ENCODE results near the gene RSL1D1.
A peak's percentile ranks its signal among the peaks of the same experiment; 100 is the strongest.
"Not testable (repeated sequence)": the region's sequence is repeated elsewhere in the genome, so short reads cannot be mapped to it uniquely, and the experiment has no call there.

The RSL1D1 gene

DNA sequence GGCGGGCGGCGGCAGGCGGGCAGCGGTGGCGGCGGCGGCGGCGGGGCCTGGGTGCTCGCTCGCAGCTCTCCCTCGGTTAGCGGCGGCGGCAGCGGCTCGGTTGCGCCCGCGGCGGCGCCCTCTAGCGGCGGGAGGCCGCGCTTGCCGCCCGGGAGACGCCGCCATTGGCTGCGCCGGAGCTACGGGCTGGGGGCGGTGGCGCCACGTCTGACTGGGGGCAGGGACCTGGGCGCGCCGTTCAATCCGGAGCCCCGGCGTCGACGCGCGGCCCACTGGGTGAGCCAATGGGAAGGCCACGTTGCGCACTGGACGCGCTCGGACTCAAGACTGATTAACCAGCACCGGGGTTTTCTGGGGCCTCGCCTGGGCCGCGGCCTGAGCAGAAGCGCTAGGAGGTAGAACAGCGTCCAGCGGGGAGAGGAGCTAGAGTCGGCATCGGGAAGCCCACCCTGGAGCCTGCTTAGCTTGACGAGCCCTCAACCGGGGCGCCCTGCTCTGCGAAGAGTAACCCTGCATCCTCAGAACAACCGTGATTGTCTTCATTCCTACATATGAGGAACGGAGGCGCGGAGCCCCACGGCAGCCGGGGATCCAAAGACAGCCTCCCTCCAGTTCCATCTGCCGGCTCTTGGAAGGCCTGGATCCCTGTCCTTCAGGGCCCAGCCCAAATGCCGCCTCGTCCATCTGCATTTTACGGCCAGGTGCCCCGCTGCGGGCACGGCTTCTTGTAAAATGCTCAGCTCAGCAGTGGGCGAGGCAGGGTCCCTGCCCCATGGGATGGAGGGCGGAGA, 54.0 kb downstream of the RSL1D1 start, which contains the start of gene ZC3H7A:
ZC3H7A (minus strand) TSS at position 93 of the 791 bp plus-strand sequence. CDS start 14,904 bp downstream, outside the sequence.
- DNase-seq (ENCODE audit: low spot score): peak; percentile 96

DNA sequence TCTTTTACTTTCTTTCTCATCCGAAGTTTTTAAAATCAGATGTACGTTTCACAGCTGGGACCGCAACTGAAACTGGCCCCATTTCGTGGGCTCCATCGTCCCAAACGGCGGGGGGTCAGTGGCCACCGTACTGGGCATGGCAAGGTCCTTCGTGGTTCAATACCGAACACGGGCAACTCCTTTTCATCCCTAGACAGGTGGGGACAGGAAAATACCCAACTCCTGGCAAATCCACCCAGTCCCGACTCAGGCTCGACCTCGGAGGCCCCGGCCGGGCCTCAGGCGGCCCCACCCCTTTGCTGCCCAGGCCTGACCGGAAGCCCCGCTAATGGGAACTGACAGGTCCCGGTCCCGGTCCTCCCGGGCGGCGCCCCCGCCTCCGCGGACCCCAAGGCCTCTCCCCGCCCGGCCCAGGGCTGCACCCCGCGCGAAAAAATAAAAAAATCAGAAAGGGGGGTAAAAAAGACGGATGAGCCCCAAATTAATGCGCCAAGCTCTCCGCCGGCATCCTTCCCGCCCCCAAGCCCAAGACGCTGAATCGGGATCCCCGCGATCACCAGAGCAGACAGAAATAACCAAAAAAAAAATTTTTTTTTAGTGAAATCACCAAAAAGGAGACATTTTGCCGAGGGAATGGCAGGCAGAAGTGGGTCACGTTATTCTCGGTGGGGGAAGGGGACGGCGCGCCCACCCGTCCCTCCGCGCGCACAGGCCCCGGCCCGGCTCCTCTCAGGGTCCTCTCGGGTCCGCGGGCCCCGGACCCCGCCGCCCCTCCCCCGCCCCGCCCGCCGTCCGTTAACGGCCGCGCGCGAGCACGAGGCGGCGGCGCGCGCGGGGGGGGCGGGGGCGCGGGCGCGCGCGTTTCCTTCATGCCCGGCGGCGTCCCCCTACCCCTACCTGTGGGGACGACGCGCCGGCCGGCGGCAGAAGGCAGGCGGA, 54.8 kb downstream of the RSL1D1 start:
- DNase-seq (ENCODE audit: low spot score): peak; percentile 47

DNA sequence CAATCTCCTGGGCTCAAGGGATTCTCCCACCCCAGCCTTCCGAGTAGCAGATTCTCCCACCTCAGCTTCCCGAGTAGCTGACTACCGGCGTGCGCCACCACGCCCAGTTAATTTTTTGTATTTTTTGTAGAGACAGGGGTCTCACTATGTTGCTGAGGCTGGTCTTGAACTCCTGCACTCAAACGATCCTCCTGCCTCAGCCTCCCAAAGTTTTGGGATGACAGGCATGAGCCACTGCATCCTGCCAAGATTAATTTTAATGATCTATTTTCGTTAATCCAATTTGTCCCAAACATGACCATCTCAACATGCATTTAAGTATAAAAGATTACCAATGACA, 55.5 kb downstream of the RSL1D1 start:
- DNase-seq (ENCODE audit: low spot score): no peak

DNA sequence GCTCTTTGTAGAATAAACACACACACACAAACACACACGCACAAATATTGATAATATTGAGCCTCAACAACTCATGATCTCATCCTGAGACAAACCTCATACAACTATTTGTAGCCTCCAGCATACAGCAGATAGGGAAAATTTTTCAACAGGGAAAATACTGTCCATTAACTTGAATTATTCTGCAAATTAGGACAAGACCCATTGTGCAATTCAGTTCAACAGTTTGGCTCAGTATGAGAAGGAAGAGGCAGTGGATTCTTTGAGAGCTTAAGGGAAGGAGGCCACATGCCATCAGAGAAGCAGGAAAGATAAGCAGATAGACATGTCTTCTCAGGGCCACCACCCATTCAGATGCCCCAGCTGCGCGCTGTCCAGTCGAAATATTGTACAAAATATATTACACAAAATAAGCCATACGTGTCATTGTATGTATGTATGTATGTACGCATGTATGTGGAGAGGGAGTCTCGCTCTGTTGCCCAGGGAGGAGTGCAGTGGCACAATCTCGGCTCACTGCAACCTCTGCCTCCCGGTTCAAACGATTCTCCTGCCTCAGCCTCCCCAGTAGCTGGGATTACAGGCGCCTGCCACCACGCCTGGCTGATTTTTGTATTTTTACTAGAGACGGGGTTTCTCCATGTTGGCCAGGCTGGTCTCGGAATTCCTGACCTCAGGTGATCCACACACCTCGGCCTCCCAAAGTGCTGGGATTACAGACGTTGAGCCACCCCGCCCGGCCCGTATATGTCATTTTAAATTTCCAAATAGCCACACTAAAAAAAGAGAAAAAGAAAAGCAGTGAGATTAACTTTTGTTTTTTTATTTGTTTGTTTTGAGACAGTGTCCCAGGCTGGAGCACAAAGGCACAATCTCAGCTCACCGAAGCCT, 56.1 kb downstream of the RSL1D1 start:
- DNase-seq (ENCODE audit: low spot score): no peak

DNA sequence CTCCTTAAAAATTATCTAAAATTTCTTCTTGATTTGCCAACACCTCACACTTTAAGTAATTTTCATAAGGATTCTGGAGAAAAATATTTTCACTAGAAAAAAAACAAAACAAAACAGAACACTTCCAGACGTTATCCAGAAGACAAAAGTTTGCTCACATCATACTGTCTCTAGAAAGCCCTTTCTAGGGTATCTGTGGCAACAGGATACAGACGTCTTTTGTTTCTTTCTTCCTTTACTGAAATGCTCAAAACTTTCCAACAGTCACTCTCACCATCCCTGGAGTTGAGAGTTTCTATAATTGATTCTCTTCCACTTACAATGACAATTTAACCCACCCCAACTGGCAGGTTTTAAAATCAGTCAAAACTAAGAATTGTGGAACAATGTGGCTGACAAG, 56.9 kb downstream of the RSL1D1 start:
- no peak for DNase-seq (ENCODE audit: low spot score)

DNA sequence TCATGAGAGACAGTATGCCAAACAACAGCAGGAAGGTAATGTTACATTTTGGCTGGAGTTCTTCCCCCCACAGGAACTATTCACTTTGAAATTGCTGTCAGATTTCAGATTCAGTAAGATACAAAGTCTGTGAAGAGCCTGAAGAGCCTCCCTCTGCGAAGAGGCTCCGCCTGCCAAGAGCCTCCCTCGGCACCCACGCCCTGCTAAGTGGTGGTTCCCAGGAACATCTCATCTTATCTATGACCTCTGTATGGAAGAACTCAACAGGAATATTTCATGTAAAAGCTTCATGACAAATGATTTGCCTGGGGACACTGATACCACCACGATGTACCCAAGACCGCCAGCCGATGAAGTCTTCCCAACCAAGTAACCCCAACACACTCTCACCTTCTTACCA, 57.5 kb downstream of the RSL1D1 start:
- DNase-seq (ENCODE audit: low spot score): no peak

DNA sequence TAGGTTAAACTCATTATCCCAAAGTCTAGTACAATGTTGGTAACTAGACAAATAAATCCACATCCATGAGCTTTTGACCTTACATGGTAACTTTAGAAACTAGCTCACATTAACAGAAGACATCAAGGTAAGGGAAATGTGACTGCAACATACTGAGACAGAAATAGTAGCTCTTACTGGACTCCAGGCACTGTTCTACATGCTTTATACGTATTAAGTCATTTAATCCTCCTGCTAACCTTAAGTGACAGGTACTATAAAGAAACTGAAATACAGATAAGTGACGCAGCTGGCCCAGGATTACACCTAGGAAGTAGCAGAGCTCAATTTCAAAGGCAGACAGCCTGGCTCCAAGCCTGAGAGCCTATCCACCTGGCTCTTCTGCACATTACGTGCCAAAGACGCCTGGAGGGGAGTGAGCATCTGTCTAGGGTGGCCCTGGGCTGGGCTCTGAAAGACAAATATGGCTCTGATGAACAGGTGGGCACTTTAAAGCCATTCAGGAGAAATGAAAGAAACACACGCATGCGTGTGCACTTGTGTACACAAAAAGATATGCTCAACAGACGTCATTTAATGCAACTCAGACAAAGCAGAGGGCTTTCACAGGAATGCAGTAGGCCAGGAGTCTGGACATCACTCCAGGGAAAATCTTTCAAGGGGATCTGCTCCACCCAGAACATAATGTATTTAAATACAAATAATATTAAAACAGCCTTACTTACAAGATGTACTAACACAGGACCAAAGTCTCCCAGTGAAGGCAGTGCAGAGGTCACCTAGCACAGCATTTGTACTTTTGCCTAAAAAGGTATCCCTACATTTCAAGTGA, 58.7 kb downstream of the RSL1D1 start:
- peak; percentile 84 for DNase-seq (ENCODE audit: low spot score)

DNA sequence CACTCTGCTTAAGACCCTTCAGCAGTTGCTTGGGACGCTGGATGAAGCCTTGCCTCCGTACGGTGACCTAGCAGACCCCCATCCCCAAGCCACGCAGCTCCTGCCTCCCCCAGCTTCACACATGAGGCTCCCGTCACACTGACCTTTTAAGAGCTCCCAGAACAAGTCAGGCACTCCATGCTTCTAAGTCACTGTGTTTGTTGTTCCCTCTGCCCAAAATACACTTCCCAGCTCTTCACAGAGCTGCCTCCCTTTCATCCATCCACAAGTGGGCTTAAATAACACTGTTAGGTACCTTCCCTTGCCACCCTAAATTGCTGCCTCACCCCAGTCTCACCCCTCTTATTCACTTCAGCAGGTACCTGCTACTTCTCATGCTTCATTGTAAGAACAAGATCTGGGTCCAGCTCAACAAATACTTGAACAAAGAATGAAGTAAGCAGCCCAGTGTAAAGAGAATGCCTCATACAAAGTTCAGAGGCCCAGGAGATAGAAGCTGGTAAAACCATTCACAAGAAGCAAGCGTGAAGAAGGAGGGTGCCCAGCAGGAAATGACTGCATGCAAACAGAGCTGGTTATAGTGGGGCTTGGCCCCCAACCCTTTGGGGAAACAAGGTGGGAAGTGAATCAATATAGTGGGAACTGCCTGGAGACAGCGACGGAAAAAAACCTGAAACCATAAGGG, 60.1 kb downstream of the RSL1D1 start:
- DNase-seq (ENCODE audit: low spot score): no peak

DNA sequence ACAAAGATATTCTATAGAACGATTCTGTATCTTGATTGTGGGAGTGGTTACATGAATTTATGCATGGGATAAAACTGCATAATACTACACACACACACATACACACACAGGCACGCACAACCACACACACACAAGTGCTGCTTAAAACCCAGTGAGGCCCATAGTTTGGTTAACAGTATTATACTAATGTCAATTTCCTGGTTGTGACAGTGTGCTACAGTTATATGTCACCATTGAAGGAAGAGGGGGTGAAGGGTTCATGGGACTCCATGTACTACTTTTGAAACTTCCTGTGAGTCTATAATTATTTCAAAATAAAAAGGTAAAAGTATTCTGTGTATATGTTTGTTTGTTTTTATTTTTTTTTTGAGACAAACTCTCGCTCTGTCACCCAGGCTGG, 62.4 kb downstream of the RSL1D1 start:
- no peak for DNase-seq (ENCODE audit: low spot score)

DNA sequence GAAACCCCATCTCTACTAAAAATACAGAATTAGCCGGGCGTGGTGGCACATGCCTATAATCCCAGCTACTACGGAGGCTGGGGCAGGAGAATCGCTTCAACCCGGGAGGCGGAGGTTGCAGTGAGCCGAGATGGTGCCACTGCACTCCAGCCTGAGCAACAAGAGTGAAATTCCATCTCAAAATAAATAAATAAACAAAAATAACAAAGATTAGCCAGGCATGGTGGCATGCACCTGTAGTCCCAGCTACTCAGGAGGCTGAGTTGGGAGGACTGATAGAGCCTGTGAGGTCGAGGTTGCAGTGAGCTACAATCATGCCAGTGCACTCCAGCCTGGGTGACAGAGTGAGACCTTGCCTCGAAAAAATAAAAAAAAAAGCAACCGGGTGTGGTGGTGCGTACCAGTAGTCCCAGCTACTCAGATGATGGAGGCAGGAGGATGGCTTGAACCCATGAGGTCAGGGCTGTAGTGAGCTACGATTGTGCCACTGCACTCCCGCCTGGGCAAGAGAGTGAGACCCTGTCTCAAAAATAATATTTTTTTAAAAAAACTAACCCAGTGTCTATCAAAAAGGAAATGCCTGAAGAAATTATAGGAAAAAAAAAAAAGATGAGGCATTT, 66.3 kb downstream of the RSL1D1 start:
- not testable (repeated sequence) for DNase-seq (ENCODE audit: low spot score)

DNA sequence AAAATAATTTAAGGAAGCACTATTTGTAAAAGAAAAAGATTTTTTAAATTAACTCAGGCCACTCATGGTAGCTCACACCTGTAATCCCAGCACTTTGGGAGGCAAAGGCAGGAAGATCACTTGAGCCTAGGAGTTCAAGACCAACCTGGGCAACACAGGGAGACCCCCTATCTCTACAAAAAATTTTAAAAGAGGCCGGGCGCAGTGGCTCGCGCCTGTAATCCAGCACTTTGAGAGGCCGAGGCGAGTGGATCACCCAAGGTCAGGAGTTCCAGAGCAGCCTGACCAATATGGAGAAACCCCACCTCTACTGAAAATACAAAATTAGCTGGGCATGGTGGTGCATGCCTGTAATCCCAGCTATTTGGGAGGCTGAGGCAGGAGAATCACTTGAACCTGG, 67.0 kb downstream of the RSL1D1 start:
- DNase-seq (ENCODE audit: low spot score): not testable (repeated sequence)

DNA sequence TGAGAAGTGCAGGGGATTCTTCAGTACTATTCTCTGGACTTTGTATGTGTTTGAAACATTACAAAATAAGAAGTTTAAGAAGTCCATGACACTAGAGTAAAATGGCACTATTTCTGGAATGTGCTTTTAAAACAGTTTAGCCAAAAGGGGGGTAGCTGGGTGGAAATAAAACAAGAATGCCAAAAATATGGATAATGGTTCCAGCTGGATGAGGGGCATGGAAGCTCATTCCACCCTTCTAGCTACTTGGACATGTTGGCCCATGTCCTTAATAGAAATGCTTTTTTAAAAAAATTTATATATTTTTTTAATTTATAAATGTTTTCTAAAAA, 67.3 kb downstream of the RSL1D1 start:
- no peak for DNase-seq (ENCODE audit: low spot score)
